ENCODE data around the gene POU2AF3.

GRCh38 chr11:111319296-111319695 lies 20.9 kb downstream of the POU2AF3 start:
- TF ChIP-seq, protein P1, sequence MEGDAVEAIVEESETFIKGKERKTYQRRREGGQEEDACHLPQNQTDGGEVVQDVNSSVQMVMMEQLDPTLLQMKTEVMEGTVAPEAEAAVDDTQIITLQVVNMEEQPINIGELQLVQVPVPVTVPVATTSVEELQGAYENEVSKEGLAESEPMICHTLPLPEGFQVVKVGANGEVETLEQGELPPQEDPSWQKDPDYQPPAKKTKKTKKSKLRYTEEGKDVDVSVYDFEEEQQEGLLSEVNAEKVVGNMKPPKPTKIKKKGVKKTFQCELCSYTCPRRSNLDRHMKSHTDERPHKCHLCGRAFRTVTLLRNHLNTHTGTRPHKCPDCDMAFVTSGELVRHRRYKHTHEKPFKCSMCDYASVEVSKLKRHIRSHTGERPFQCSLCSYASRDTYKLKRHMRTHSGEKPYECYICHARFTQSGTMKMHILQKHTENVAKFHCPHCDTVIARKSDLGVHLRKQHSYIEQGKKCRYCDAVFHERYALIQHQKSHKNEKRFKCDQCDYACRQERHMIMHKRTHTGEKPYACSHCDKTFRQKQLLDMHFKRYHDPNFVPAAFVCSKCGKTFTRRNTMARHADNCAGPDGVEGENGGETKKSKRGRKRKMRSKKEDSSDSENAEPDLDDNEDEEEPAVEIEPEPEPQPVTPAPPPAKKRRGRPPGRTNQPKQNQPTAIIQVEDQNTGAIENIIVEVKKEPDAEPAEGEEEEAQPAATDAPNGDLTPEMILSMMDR (IDR thresholded peaks at IDR 0.05) = no peak
- TF ChIP-seq EP300 (IDR thresholded peaks at IDR 0.05; ENCODE audit: low read depth) (no peak), POLR2AphosphoS5 (IDR thresholded peaks at IDR 0.05) (no peak), POLR2A (IDR thresholded peaks at IDR 0.05) (no peak)
